HG03095 (cell line): ENCODE measurements around the gene CELSR1.
"Not testable (repeated sequence)": the region's sequence is repeated elsewhere in the genome, so short reads cannot be mapped to it uniquely, and the experiment has no call there.

ENCODE experiments used
- ATAC-seq: cut with Tn5 transposase; IDR thresholded peaks from one replicate; pipeline ENCODE4 v1.9.1; 2021; ENCODE audit warnings: moderate library complexity; ENCODE audit not compliant: unreplicated experiment

Gene CELSR1

GRCh38 chr22:46422896-46423295 is 114.5 kb downstream of the CELSR1 start:
- no peak for ATAC-seq

- no peak for ATAC-seq
Measured at GRCh38 chr22:46421267-46421666, 116.2 kb downstream of the CELSR1 start.

GRCh38 chr22:46419754-46420571 is 117.5 kb downstream of the CELSR1 start:
- ATAC-seq: no peak

GRCh38 chr22:46418827-46419226 is 118.6 kb downstream of the CELSR1 start:
- ATAC-seq: no peak

GRCh38 chr22:46417769-46418168 is 119.7 kb downstream of the CELSR1 start:
- ATAC-seq: no peak

GRCh38 chr22:46416891-46417580 is 120.4 kb downstream of the CELSR1 start:
- ATAC-seq: no peak

GRCh38 chr22:46416520-46416871 is 120.9 kb downstream of the CELSR1 start:
- no peak for ATAC-seq

- no peak for ATAC-seq
Measured at GRCh38 chr22:46415776-46416519, 121.5 kb downstream of the CELSR1 start.

GRCh38 chr22:46414704-46415103 is 122.7 kb downstream of the CELSR1 start:
- ATAC-seq: no peak

GRCh38 chr22:46413725-46414379 is 123.6 kb downstream of the CELSR1 start:
- no peak for ATAC-seq

GRCh38 chr22:46411347-46411746 is 126.1 kb downstream of the CELSR1 start:
- no peak for ATAC-seq

GRCh38 chr22:46410291-46410808 is 127.1 kb downstream of the CELSR1 start:
- no peak for ATAC-seq

- ATAC-seq: no peak
Measured at GRCh38 chr22:46409631-46410210, 127.7 kb downstream of the CELSR1 start.

- ATAC-seq: no peak
Measured at GRCh38 chr22:46408568-46409506, 128.6 kb downstream of the CELSR1 start.

GRCh38 chr22:46407748-46408147 is 129.7 kb downstream of the CELSR1 start:
- no peak for ATAC-seq

GRCh38 chr22:46406791-46407190 is 130.6 kb downstream of the CELSR1 start:
- ATAC-seq: no peak

GRCh38 chr22:46406349-46406748 is 131.1 kb downstream of the CELSR1 start:
- ATAC-seq: no peak

- ATAC-seq: no peak
Measured at GRCh38 chr22:46405901-46406300, 131.5 kb downstream of the CELSR1 start.

- ATAC-seq: not testable (repeated sequence)
Measured at GRCh38 chr22:46403880-46404279, 133.5 kb downstream of the CELSR1 start.
